ENCODE results near the gene LILRA5.
"Not testable (repeated sequence)": the region's sequence is repeated elsewhere in the genome, so short reads cannot be mapped to it uniquely, and the experiment has no call there.

GRCh38 chr19:54285427-54286056 lies 27.4 kb downstream of the LILRA5 start:
- TF ChIP-seq NFYB (CRISPR knock-in tag; IDR thresholded peaks at IDR 0.05); ZNF24 (IDR thresholded peaks at IDR 0.05); TAF1 (CRISPR knock-in tag; IDR thresholded peaks at IDR 0.05); ZNF350 (CRISPR knock-in tag; IDR thresholded peaks at IDR 0.05; ENCODE audit: borderline replicate concordance, low read depth); ZFP91 (CRISPR knock-in tag; IDR thresholded peaks at IDR 0.05; ENCODE audit: borderline replicate concordance): not testable (repeated sequence)
